CD4-positive, alpha-beta T cell treated with Interferon gamma for 1 hour (primary cell): ENCODE results near the gene INSYN2A.

Experiments used
- DNase-seq: peaks from one replicate; pipeline ENCODE4 v3.0.0-alpha.2; 2020

Gene INSYN2A

DNA sequence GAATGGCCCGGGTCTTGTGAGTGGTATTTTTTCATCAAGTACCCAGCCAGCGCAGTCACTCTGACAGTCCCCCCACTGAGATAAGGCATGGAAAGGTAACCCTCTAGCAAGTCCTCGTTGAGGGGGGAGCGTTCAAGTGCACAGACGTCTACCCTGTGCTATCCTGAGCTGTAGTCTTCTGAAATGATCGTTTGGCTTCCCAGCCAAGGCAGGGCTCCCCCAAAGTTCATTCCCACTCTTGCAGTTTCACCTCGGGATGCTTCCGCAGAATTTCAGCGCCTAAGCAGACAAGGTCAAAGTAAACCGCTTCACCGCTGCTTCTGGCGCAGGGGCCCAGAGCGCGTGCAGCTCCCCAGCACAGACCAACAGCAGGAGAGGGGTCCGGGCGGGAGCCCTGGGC, 1.8 kb downstream of the INSYN2A start:
- DNase-seq = no peak

DNA sequence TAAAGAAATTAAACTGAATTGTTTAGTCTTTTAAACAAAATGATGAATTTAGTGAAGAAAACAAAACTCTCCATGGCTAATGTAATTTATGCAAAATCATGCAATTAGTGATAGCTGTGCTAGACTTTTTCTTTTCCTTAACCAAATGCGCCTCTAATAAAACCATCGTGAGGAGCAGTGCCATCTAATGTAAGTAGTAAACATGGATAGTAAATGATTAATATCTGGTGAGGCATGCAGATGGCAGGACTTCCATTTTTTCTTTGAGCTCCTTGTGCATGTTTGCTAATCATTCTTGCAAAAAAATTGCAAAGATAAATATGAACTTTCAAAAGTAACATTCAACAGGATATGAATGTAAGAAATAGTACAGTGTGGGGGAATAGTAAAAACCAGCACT, 2.3 kb downstream of the INSYN2A start:
- no peak for DNase-seq

DNA sequence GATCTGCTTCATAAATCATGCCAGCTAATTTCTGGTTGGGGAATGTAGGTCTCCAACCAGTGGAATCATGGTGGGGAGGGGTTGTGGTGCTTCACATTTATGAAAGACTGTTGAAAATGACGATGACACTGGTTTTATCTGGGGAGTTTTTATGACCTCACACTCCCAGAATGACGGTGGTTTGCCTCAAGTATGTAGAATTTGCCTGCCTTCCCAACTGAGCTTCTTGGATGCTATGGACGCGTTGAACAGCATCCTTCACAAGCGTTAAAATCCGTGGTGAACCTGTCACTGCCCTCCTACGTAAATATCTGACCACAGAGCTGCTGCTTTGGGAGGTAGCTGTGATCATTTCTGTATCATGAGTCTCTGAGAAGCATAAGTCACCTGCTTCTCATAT, 3.3 kb downstream of the INSYN2A start:
- no peak for DNase-seq

DNA sequence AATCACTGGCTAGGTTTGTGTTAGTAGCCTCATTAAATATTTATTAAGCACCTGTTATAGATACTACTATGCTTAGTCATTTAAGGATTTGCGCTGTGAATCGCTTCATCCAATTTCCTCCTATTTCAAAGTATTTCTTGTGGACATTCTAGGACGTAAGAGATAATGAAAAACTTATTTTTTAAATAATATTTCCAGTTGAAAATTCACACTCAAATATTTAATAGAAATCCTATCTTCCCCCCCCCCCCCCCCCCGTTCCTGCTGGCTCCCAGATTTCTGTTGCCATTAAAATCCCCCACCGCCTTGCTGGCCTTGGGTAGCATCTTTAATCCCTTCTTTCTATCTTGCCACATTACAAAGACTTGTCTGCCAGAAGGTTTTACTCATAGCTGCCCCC, 6.0 kb downstream of the INSYN2A start:
- DNase-seq = no peak

DNA sequence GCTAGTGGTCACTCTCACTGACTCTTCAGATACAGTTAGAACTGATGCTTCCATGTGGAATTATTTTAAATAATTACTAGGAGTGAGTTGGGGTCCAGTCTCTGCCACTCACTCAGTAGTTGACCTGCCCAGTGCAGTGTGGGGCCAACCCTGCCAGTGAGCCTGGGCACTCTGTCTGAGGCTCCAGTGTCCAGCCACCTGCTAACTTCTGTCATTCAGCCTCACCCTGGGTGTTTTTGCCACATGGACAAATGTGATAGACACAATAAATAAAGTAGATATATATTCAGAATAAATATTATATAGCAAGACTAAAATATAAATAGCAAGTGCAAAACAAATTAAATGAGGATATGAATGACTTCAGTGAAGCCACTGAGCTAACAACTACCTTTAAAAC, 7.2 kb downstream of the INSYN2A start:
- no peak for DNase-seq

DNA sequence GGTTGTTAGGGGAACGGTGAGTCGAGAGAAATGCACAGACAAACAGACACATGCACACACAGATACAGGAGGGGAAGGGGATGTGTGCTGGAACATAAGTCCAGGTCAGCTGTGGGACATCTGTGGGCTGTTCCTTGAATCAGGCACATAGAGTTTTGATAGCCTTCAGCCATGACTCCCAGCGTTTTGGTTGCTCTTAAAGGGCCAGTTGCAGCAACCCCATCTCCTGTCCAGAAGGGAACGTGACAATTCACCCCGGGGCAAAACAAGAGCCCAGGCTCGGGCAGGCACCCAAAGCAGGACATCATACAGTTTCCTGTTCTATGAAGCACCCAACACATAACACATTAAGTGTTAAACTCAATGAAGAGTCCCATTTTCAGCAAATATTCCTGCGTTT, 9.6 kb downstream of the INSYN2A start:
- no peak for DNase-seq

DNA sequence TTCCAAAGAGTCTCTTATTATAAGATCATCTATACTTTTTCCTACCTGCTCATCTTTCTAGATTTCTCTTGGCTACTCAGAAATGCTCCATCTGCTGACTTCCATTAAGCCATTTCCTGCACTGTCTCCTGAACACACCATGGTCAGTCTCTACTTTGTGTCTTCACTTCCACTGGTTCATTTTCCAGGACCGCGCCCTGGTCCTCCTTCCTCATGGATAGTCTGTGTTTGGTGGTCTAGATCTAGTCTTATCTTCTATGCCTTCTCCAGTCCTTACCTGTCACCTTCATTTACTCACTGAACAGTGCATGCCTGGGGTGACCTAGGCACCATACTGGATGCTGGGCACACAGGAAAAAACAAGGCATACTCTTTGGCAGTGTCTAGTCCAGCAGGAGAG, 11.8 kb downstream of the INSYN2A start:
- DNase-seq = no peak

DNA sequence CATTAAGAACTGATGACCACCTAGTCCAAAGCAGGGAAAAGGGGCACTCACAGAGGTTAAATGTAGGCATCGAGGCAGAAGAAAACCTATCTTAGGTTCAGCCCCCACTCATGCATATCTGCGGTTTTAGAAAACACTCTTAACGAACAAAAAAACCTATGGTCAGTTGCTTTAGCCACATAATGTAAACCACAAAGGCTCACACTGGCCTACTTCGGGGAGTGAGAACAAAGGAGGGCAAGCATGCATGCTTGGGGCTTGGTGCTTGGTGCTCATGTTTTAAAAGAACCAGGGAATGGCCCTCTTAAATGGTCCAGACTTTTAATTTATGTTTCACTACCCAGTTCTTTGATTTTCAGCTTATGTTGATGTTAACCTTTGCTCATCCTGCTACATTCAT, 14.2 kb downstream of the INSYN2A start:
- DNase-seq = no peak

DNA sequence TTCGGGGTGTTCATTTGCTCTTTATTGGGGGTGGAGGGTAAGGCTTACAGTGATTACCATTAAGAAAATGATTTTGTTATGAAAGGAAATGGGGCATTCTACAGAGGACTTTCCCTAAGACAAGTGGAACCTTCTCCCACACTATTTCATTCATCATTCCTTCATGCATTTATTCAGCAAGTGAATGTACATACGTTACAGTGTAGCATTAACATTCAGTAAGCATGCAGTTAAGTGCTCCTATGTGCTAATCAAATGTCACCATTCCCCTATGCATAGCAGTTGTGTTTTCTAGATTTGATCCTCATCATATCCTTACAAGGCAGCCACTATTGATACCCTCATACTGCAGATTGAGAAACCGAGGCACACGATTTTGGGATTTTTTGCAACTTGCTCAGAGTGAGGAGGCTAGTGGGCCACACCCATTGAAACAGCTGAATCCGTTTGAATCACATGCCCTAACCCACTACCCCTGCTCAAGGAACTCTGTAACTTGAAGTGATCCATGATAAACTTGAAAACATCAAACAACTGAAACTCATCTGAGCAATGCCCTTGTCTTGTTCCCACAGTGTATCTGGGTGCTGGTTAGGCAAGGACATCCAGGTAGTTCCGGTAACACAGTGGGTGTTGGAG, 16.7 kb downstream of the INSYN2A start:
- no peak for DNase-seq

DNA sequence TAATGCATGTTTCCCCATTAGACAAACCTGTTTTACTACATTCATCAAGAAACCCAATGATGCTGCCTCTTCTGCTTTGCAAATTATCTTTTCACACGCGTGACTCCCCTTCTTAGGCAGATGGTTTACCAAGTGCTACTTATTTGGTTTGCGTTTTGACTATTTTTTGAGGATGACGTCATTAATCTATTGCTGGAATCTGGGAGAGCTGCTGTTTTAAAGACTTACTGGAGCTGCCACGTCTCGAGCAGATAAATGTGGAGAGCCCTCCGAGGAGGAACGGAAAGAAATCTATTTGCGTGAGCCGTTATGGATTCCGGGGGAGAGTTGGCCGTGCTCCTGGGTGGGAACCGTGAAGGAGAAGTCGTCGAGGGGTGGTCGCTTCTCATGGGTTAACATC, 19.7 kb downstream of the INSYN2A start:
- no peak for DNase-seq

DNA sequence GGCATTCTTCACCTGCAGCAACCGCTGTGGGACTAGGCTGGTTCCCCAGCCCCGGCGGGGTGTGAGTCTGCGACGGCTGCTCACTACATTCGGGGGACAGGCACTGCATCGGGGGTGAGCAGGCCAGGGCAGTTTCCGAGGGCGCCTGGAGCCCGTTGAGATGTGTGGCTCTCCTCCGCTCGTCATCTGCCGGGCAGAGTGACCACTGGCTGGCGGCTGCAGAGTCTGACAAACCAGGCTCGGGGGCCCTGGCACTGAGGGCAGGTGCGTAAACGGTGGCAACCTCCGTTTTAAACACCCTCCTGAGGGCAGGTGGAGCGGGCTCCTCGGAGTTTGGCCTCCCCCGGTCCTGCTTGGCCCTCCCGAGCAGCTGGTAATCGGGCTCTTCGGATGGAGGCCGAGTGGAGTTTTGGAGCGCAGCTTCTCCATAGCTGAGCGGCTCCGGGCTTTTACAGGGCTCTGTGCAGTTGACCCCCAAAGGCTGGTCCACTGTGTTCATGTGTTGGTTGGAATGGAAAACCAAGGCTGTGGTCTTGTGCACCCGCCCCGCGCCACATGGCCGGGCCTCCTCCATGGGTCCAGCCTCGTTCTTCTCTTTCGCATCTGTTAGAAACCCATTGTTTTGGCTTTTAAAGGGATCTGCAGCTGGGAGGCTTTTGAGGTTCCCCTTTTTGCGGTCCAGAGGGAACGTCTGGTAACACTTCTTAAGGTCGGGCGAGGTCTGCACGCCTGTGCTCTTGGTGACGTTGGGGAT, 20.9 kb downstream of the INSYN2A start:
- DNase-seq = no peak

DNA sequence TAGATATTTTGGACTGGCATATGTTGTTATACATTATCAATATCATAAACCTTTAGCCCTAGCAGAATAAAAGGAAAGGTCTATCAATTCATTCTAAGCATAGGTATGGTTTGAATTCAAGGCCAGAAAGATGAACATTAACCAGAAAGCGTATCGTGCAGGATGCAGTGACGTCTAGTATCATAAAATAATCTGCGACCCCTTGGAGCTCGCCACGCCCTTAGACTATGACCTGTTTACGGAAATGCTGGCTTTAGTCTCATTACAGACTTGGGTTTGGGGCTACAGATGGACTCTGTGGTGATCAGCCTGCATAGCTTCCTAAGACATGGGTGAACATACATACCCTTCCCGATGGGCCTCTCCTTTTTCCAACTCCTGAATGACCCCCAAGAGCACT, 21.5 kb downstream of the INSYN2A start:
- DNase-seq = no peak

DNA sequence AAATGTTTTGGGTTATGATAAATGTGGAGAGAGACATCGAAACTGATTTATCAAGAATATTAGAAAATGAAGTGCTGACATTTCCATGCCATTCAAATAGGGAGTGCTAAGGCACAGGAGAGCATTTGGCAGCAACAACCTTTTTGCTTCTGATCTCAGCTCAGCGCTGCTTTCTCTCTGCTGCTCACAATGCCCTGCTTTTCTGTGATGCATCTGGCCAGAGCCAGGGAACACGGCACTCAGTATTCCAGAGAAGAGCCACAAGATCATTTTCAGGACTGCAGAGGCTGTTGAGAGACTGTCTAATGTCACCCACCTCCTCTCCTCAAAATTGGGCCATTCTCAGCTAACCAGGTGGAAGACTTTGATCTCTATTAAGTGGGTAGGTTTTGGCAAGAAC, 28.1 kb downstream of the INSYN2A start:
- DNase-seq = no peak

DNA sequence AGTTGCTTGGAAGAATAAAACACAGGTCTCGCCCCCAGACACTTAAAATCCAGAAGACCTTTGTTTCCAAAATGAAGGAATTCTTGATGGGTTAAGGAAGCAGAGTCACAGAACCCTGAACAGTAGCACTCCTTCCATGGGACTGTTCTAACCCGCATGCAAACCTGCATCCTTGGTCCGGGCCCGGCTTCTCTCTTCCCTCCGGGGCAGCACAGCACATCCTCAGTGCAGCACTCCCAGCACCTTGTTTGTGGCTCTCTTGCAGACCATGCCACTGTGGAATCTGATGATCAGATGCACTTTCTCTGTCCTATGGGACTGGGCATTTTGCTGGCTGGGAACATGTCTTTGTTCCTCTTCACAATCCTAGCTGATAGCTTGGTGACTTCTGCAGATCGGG, 33.5 kb downstream of the INSYN2A start:
- DNase-seq = no peak

DNA sequence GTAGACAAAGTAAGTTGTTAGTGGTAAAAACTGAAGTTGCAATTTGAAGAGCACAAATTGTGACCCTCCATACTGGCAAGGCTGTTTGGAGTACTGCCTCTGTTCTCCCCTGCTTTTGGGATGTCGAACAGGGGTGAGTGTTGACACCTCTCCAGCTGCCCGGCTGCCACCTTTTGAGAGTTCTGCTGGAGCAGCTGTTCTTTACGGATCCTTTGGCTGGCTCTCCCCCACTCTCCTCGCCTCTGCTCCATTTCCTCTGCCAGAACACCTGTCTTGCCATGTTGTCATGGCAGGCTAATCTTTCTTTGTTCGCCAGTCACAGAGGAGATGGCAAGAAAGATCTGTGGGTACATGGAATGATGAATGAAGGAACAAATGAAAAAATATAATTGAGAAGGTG, 34.9 kb downstream of the INSYN2A start:
- no peak for DNase-seq

DNA sequence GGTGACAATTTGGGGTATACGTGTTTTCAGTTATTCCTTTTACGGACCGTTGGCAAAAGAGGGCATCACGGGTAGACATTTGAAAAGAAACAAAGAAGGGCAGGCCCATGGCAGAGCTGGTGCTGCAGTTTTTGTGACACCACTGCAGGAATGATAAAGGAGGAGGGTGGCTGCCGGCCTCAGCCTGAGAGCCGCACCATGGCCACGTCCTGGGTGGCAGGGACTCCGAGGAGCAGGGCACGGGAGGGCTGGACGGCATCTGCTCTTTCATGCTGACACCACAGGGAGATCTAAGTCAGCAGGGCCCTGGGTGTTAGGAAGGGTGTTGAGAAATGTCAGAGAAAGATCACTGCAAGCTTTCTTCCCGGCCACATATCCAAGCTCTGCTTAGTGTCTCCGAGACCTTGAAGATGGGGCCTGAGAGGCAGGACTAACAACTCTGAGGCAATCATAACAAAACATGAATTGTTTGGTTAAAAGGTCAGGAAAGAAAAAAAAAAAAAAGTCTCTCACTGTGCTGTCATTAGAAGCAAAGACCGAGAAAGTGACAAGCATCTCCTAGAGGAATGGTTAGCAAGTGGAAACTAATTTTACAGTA, 36.6 kb downstream of the INSYN2A start:
- no peak for DNase-seq

DNA sequence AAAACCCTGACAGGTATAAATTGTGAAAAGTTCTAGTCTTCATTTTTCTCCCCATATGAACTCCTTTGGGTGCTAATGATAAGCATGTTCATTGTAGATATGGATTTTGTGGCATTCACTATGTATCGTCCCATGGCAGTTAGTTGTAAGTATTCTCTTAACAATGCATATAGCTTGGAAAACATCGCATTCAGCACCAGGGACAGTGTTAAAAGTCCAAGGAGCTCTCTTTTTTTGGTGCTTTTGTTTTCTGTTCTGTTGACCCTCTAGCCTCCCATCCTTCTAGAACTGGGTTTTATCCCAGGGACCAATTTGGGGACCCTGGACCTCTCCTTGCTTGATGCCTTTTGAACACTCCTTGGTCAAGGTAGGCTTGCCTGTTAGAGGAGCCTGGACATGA, 37.7 kb downstream of the INSYN2A start:
- no peak for DNase-seq

DNA sequence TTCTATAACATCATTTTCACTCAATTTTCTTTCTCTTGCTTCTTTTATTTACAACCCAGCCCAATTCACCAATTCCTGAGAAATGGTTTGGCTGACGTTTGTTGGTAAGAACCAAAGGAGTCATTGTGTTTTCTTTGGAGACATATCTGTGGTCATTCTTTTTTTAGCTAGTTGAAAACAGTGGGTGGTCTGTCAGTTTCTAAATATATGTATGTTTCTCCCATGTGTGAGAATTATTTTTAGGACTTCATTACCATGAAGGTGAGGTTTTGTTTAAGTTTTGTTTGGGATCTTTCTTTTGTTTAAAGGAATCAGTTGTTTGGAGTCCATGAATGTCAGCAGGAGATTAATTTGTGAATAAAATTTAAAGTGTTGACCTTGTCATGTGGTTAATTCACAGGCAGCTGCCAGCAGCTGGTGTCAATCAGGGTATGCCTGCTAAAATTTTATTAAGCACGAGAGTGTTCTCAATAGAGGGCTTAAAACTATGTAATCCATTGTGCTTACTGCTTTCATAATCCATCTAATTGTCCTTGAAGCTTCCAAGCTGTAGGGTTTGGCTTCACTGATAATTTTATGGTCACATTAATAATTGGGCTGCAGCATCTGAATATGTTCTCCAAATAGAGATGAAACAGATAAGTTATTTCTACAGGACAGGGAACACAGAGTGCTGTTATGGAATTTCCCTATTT, 38.7 kb downstream of the INSYN2A start:
- no peak for DNase-seq

DNA sequence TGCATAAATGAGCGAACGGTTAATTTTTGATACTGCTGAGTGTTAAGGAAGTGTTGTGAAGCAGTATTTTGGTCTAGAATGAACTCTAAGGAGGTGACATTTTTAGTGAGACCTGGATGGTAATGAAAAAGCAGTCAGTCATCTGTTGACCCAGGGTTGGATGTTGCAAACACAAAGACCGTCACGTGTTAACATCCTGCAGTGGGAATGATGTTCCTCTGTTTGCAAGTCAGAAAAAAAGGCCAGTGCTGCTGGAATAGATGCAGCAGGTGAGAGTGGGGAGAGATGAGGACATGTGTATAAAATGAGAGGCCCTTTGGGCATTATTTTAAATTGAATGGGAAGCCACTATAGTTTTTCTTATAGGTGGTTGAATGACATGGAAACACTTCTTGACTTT, 39.3 kb downstream of the INSYN2A start:
- DNase-seq = no peak

DNA sequence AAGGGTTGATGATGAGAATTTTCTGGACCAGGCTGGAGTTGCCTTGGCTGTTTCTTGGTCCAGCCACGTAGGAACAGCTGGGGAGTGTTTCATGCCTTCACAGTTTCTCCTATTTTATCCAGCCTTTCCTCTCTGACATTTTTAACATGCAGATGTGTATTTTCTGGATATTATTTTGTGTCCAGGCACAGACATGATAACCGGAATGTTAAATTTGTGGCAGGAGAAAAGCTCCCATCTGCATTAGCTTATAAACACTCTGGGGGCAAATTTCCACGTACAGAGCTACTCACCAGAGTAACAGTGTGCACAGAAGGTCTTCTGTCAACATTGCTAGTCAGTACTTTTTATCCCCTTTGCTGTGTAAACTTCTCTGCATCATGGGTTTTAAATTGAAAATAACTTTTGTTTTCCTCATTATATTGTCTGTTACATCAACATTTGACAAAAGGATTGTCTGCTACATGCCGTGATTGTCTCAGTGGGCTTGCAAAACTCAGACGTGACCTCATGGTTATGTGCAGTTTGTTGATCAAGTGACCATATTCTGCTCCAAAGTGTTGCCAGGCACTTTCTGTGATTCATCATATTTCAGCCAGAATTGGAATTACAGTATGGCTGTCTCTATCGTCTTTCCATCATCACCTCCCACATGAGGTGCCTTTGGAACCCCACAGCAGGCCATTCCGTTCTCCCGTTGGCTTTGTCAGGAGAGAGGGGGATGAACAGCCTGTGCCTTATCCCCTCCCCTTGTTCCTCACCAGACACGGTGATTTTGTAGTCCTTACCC, 41.4 kb downstream of the INSYN2A start:
- DNase-seq = no peak

DNA sequence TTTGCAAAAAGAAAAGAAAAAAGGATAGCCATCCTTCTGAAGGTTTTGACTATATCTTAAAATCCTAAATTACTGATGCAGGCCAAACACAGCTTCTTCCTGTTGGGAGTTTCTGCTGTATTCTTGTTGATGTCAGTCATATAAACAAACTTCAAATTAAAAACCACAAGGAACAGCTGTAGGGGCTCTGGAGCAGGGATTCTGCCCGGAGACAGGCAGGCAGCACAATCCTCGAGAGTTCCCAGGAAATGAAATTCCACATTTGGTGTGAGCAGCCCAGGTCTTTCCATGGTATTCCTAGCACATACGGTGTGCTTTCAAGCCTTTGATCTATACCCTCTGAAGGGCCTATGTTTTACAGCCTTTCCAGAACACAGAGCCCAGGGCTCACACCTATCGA, 43.2 kb downstream of the INSYN2A start:
- no peak for DNase-seq

DNA sequence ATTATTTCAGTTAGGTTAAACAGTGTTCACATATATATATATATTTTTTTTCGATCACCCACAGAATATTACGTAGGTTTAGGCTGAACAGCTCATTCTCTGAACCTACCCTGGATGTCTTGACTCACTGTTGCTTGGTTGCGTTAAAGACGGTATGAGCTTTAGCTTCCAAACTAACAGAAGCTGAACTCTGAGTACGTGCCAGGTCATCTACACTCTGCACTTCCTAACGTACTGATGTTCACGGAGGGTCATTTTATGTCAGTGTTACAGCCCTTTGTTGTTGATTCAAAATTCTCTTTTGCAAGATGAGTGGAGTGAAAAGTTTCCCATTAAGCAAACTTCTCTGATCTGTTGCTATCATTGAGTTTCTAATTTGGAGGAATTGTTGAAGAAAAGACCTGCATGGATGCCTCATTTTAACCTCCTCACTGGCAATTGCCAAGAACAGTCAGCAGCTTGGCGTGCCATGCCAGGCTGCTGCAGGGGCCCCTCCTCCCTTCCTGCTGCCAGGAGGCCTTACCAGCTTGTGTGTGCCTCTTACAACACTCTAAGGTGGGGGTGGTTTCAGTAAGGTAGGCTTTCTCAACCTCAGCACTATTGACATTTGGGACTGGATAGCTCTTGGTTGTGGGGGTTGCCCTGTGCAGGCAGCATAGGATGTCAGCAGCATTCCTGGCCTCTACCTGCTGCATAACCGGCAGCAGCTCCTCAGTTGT, 44.3 kb downstream of the INSYN2A start:
- DNase-seq = no peak
